HEK293T (cell line): Measurements from ENCODE around the gene NIPAL1.
"Not testable (repeated sequence)": the region's sequence is repeated elsewhere in the genome, so short reads cannot be mapped to it uniquely, and the experiment has no call there.

Experiments
- BHLHE40 ChIP-seq: fragments of 450-650 bp; IDR thresholded peaks from 2 replicates; pipeline ENCODE4 v1.6.1; 2016; ENCODE audit warnings: mild to moderate bottlenecking, moderate library complexity, borderline replicate concordance
- ELF4 ChIP-seq: fragments of 450-650 bp; IDR thresholded peaks from 2 replicates; pipeline ENCODE4 v1.6.1; 2017; ENCODE audit warnings: antibody characterized with exemption
- FOXA1 ChIP-seq: fragments of 450-650 bp; IDR thresholded peaks from 2 replicates; pipeline ENCODE4 v1.6.1; 2016; ENCODE audit warnings: mild to moderate bottlenecking
- FOXK2 ChIP-seq: fragments of 450-650 bp; IDR thresholded peaks from 2 replicates; pipeline ENCODE4 v1.6.1; 2016; ENCODE audit warnings: mild to moderate bottlenecking
- FOXM1 ChIP-seq: fragments of 450-650 bp; IDR thresholded peaks from 2 replicates; pipeline ENCODE4 v1.6.1; 2017; ENCODE audit warnings: mild to moderate bottlenecking, borderline replicate concordance
- LEF1 ChIP-seq: fragments of 450-650 bp; IDR thresholded peaks from 2 replicates; pipeline ENCODE4 v1.6.1; 2017; ENCODE audit warnings: mild to moderate bottlenecking, borderline replicate concordance
- NFRKB ChIP-seq: fragments of 450-650 bp; IDR thresholded peaks from 2 replicates; pipeline ENCODE4 v1.6.1; 2016; ENCODE audit warnings: mild to moderate bottlenecking, moderate library complexity
- SP1 ChIP-seq: fragments of 450-650 bp; IDR thresholded peaks from 2 replicates; pipeline ENCODE4 v1.6.1; 2017
- SUZ12 ChIP-seq: fragments of 450-650 bp; IDR thresholded peaks from 2 replicates; pipeline ENCODE4 v1.6.1; 2016; ENCODE audit warnings: mild to moderate bottlenecking
- TARDBP ChIP-seq: fragments of 450-650 bp; IDR thresholded peaks from 2 replicates; pipeline ENCODE4 v1.6.1; 2016

DNA sequence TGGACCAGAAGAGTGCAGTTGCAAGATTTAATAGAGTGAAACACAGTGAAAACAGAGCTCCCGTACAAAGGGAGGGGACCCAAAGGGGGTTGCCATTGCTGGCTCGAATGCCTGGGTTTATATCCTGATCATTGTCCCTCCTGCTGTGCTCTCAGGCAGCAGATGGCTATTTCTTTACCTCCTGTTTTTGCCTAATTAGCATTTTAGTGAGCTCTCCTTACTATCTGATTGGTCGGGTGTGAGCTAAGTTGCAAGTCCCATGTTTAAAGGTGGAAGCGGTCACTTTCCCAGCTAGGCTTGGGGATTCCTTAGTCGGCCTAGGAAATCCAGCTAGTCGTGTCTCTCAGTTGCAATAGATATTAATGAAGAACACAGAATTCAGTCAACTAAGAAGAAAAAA, 5.7 kb upstream of the NIPAL1 start:
- not testable (repeated sequence) for TF ChIP-seq TARDBP, FOXM1, FOXA1, SP1, FOXK2, NFRKB, LEF1, BHLHE40, ELF4, SUZ12
